GM20000 (cell line): Measurements from ENCODE around the gene SETD1A.

Experiments
- DNase-seq: peaks from one replicate; pipeline ENCODE4 v3.0.0; 2012; ENCODE audit warnings: low spot score
- CTCF ChIP-seq: IDR thresholded peaks from 2 replicates; pipeline ENCODE4 v1.5.1; 2012; ENCODE audit warnings: mild to moderate bottlenecking, control low read depth; ENCODE audit errors: extremely low read depth, missing control alignments

SETD1A gene

GRCh38 chr16:31032736-31033708, 75.5 kb downstream of the SETD1A start, which contains the start of gene STX4:
STX4 (plus strand) TSS chr16:31033558; CDS start chr16:31033806, 248 bp downstream.
- no peak for TF ChIP-seq CTCF
- DNase-seq, result peak; percentile 96

GRCh38 chr16:31033709-31034492, 76.3 kb downstream of the SETD1A start:
- DNase-seq, result peak; percentile 95
- no peak for TF ChIP-seq CTCF
